ENCODE data around the gene ATRX. TPM values are rescaled to one million over a fixed set of nuclear protein-coding genes. Genes with fewer than 3 reads are reported as not detected.
"Not testable (repeated sequence)": the region's sequence is repeated elsewhere in the genome, so short reads cannot be mapped to it uniquely, and the experiment has no call there.

Gene ATRX
- polyA plus RNA-seq, 1 donor from 2014 or later, result 64.0 TPM

DNA sequence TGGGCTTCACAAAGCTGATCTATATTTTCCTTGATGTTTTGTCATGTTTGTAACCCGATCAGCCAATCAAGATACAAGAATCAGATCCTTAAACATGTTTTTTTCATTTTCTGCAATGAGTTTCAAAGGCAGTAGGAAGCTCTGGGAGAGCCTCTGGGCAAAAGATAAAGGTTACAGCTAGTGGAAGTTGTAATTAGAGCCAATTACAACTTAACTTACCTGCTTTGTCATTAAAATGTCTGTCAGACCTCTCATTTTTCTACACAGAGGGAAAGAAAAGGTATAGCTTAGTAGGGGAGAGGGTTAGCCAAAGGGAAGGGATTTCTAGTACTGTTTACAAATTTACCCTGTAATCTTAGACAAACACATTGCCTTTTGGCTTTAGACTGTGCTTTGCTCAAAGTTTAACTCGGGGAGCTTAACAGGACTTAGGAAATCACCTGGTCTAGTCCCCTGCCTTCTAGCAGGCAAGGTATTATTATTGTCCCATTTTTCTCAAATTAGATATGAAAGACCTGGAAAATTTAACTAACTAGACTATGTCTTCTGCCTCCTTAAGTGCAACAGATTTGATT is 283.0 kb downstream of the ATRX start:
- Histone ChIP-seq H3K9me3 (ENCODE audit: low read length) (no peaks in the 10 kb centered on the region), H3K27me3 (ENCODE audit: insufficient read depth, low read depth, low read length) (no peaks in the 10 kb centered on the region), H3K9me2 (ENCODE audit: insufficient read depth, low read length) (no peaks in the 10 kb centered on the region), H4K20me1 (ENCODE audit: insufficient read depth) (no peaks in the 10 kb centered on the region), H2AFZ (ENCODE audit: low read depth, low read length) (no peak overlapping the region), H3K79me2 (replicated peaks; ENCODE audit: insufficient read depth, low read length) (no peaks in the 10 kb centered on the region), H3K4me2 (ENCODE audit: low read length) (no peak overlapping the region), H3K4me3 (ENCODE audit: low read length) (no peak overlapping the region), H3K27ac (ENCODE audit: low read length) (no peak overlapping the region), H3F3A (ENCODE audit: insufficient read depth, low read length, poor library complexity, severe bottlenecking) (no peaks in the 10 kb centered on the region), H3K36me3 (ENCODE audit: insufficient read depth, low read length) (no peaks in the 10 kb centered on the region), H3K9ac (ENCODE audit: low read length) (no peak overlapping the region)
- TF ChIP-seq EZH2 (IDR thresholded peaks at IDR 0.05; ENCODE audit: borderline replicate concordance, insufficient read depth, low read length, poor library complexity, severe bottlenecking) (no peak), MXI1 (conservative IDR thresholded peaks at IDR 0.05; ENCODE audit: poor library complexity, severe bottlenecking) (no peak), REST (IDR thresholded peaks at IDR 0.05; ENCODE audit: borderline replicate concordance) (no peak), SMC3 (conservative IDR thresholded peaks at IDR 0.05; ENCODE audit: poor library complexity) (no peak), EP300 (conservative IDR thresholded peaks at IDR 0.05; ENCODE audit: poor library complexity, severe bottlenecking) (no peak), TAF1 (IDR thresholded peaks at IDR 0.05; ENCODE audit: low read depth) (no peak), RAD21 (conservative IDR thresholded peaks at IDR 0.05) (no peak), POLR2AphosphoS5 (IDR thresholded peaks at IDR 0.05) (no peak)
- TF ChIP-seq, protein P1, sequence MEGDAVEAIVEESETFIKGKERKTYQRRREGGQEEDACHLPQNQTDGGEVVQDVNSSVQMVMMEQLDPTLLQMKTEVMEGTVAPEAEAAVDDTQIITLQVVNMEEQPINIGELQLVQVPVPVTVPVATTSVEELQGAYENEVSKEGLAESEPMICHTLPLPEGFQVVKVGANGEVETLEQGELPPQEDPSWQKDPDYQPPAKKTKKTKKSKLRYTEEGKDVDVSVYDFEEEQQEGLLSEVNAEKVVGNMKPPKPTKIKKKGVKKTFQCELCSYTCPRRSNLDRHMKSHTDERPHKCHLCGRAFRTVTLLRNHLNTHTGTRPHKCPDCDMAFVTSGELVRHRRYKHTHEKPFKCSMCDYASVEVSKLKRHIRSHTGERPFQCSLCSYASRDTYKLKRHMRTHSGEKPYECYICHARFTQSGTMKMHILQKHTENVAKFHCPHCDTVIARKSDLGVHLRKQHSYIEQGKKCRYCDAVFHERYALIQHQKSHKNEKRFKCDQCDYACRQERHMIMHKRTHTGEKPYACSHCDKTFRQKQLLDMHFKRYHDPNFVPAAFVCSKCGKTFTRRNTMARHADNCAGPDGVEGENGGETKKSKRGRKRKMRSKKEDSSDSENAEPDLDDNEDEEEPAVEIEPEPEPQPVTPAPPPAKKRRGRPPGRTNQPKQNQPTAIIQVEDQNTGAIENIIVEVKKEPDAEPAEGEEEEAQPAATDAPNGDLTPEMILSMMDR (IDR thresholded peaks at IDR 0.05; ENCODE audit: poor library complexity, severe bottlenecking), result no peak

GRCh38 chrX:77500164-77500563 is 285.9 kb downstream of the ATRX start:
- H4K20me1 ChIP-seq (ENCODE audit: insufficient read depth); H3K4me2 ChIP-seq (ENCODE audit: low read length); H3K9me3 ChIP-seq (ENCODE audit: low read length); H3K9ac ChIP-seq (ENCODE audit: low read length); H3K4me3 ChIP-seq (ENCODE audit: low read length); H3K9me2 ChIP-seq (ENCODE audit: insufficient read depth, low read length); H2AFZ ChIP-seq (ENCODE audit: low read depth, low read length); H3K79me2 ChIP-seq (replicated peaks; ENCODE audit: insufficient read depth, low read length); H3F3A ChIP-seq (ENCODE audit: insufficient read depth, low read length, poor library complexity, severe bottlenecking); H3K27ac ChIP-seq (ENCODE audit: low read length); H3K36me3 ChIP-seq (ENCODE audit: insufficient read depth, low read length); H3K27me3 ChIP-seq (ENCODE audit: insufficient read depth, low read depth, low read length): not testable (repeated sequence)
